GM12873 (cell line): ENCODE results near the gene NINJ2.
A peak's percentile ranks its signal among the peaks of the same experiment; 100 is the strongest.

ENCODE experiments used
- TF ChIP-seq, protein P1 (sequence below): IDR thresholded peaks from 2 replicates; pipeline ENCODE4 v1.5.1; 2012; ENCODE audit warnings: low read depth, mild to moderate bottlenecking, moderate library complexity, low read length, control low read depth; ENCODE audit not compliant: insufficient read depth; ENCODE audit errors: missing control alignments

Gene NINJ2

DNA sequence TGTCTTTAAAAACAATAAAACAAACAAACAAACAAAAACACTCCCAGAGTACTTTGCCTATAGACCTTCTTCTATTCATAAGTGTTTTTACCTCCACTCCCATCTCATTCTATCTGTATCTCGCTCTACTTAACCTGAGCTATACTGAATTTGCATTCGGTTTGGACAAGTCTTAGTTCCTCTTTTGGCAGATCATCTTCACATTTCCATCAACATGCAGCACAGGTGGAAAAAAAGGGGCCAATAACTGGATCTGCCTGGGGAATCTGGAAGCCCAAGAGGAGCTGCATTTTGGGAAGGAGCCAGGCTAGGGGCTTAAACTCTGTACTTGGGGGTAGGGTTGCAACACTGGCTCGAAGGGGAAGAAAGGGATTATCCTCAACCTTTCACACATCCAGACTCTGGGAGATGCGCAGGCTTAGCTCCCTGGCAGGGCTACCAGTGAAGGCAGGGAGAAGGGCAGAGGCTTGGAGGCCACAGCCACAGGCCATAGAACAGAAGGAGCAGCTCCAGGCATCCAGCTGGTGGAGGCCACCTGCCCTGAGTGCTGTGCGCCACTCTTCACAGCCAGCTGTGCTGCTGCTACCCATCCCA, 4.1 kb downstream of the NINJ2 start:
- TF ChIP-seq, protein P1, sequence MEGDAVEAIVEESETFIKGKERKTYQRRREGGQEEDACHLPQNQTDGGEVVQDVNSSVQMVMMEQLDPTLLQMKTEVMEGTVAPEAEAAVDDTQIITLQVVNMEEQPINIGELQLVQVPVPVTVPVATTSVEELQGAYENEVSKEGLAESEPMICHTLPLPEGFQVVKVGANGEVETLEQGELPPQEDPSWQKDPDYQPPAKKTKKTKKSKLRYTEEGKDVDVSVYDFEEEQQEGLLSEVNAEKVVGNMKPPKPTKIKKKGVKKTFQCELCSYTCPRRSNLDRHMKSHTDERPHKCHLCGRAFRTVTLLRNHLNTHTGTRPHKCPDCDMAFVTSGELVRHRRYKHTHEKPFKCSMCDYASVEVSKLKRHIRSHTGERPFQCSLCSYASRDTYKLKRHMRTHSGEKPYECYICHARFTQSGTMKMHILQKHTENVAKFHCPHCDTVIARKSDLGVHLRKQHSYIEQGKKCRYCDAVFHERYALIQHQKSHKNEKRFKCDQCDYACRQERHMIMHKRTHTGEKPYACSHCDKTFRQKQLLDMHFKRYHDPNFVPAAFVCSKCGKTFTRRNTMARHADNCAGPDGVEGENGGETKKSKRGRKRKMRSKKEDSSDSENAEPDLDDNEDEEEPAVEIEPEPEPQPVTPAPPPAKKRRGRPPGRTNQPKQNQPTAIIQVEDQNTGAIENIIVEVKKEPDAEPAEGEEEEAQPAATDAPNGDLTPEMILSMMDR: no peak

DNA sequence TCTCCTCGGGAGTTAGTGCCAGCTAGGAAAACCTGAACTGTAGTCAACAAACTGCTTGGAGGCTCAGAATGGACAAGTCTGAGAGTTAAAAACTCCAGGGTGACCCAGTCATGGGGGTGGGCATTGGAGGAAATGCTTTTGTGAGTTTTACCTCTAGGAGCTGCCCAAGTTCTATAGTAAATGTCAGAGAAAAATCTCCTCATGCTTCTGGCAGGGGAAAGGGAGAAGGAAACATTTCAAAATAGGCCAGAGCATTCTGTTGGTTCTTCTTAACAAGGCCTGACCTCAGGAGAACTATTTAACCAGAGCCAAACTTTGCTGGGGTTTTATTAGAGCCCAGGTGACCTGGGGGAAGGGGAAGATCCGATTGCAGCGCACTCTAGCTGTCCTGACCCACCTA, 12.3 kb downstream of the NINJ2 start:
- TF ChIP-seq, protein P1: peak; percentile 23

GRCh38 chr12:647385-648085, 15.7 kb downstream of the NINJ2 start:
- TF ChIP-seq, protein P1: no peak

DNA sequence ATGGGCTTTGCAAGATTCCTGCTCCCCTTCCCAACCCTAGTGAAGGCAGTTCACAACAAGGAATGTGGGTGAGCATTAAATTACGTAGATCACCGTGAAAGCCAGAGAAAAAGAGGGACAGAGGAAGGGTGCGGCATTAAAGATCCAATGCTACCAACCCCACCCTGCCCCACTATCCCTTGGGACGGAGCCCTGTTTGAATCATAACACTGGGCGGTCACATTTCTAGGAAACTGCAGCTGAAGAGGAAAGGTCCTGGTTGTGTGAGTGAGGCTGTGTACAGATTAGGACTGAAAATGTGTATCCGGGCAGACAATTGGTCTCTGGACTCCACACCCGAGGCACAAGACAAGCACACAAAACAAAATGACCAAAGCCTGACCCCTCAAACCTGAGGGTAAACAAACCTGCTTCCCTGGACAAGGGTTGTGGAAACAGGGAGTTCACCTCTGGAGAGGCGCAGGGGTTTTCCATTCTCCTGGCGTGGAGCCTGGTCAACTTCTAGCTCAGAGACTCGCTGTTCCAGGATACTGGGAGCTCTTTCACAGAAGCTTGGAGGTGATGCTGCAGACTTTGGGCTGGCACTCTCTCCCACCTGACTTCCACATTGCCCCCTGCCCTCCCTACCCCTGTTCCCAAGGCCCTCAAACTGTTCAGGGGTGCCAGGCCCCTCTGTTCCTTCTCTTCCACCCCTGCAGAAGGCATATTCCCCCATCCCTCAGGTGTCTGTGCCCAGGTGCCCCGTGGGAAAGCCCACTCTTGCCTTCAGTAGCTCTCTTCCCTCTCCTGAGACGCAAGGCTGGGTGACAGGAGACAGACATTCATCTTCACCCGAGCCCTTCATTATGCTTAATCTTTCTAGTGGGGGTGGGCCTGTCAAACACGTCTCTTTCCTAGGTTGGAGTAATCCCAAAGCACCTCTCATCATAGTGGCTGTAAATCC, 16.5 kb downstream of the NINJ2 start:
- TF ChIP-seq, protein P1: no peak

GRCh38 chr12:645563-646071, 17.6 kb downstream of the NINJ2 start:
- TF ChIP-seq, protein P1: no peak

DNA sequence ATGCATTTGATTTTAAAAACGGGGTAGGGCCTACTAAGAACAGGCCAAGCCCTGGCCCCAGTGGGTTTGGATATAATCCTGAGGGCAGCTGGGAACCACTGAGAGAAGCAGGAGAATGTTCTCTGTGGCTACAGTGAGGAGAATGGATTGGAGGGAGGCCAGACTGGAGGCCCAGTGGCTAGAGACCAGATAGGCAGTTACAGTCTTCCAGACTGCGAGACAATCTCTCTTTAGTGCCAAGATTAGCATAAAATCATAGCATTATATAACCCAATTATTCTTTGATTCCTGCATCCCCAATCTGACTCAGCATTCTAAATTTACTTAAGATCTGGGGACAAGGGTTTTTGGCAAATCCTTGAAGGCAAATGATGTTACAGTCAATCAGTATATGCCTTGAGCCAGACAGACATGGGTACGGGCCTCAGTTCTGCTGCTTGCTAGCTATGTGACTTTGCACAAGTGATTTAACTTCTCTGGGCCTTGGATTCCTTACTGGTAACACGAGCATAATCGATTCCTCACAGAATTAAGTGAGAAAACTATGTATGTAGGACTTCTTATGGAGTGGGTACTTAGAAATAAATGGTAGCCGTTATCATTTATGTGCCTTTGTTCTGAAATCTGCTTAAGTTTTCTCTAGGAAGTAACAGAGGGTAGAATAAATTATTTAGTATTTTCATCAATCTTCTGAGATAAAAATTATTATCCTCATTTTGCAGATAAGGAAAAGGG, 18.3 kb downstream of the NINJ2 start:
- TF ChIP-seq, protein P1: no peak
